ENCODE results near the gene MRPL44. TPM values are rescaled to one million over a fixed set of nuclear protein-coding genes. Genes with fewer than 3 reads are reported as not detected.

The MRPL44 gene
- total and polyA plus RNA-seq, 2 of the 8 experiments (the other 6 are each of a cell fraction or from before 2014, with no cell fraction given) = 32.0 to 53.2 TPM

DNA sequence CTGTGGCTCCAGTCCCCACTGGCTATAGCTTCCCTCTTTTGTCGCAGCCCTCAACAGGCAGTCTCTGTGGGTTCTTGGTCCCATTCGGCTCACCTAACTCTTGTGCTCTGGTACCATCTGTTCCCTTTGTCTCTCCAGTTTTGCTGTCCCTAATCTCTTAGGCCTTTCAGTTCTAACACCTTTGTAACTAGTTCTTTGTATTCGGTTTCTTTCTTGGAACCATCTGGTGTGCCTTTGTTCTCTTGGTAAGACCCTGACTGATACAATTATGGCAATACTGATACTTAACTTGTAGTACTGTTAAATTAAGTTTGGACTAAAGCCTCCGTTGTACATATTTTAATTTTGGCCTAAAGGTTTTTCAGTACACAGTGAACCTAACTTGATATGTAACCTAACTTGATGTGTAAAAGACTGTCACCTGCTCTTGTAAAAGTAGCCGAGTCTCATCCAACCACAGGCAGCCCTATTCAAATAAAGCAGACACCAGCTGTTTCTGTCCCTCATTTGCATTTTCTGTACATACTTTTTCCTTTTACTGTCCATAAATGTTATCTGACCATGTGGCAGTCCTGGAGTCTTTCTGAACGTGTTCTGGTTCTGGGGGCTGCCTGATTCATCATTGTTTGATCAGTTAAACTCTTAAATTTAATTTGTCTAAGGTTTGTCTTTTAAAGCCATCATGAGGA, 4.8 kb upstream of the MRPL44 start:
- FAIRE-seq = no peak
- CTCF ChIA-PET (ENCODE audit: partially characterized antibody) = interaction anchor here (1.6 kb wide), 1 partner anchor 18 kb away, joined by 3 read pairs; no protein-coding TSS in a partner anchor

More for the DNA sequence above, 4.8 kb upstream of the MRPL44 start:
- H2BK12ac ChIP-seq (ENCODE audit: low read depth, low read length) = no peak overlapping the region
- no peak overlapping the region for H3K18ac ChIP-seq (ENCODE audit: extremely low read depth, low read length)
- H3K23ac ChIP-seq (ENCODE audit: insufficient read length) = no peak overlapping the region
- H3K27me3 ChIP-seq (replicated peaks in 1 of 4; ENCODE audit: control insufficient read depth in 3 of 4, extremely low read depth in 1 of 4, insufficient read depth in 3 of 4, low read length in 3 of 4) = no peaks in the 10 kb centered on the region
- H2BK120ac ChIP-seq (replicated peaks; ENCODE audit: low read depth, low read length) = no peak overlapping the region
- no peaks in the 10 kb centered on the region for H3K79me1 ChIP-seq (ENCODE audit: low read depth, low read length)
- TF ChIP-seq TBP (IDR thresholded peaks at IDR 0.05; ENCODE audit: low read depth, low read length) (no peak), JUND (IDR thresholded peaks at IDR 0.05; ENCODE audit: low read length) (no peak), NRF1 (IDR thresholded peaks at IDR 0.05; ENCODE audit: low read depth, low read length) (no peak), RFX5 (IDR thresholded peaks at IDR 0.05; ENCODE audit: borderline replicate concordance, low read depth, low read length) (no peak), KDM5A (IDR thresholded peaks at IDR 0.05; ENCODE audit: low read length) (no peak), POU5F1 (IDR thresholded peaks at IDR 0.05; ENCODE audit: low read depth, low read length) (no peak), RBBP5 (IDR thresholded peaks at IDR 0.05; ENCODE audit: borderline replicate concordance, low read depth, low read length) (no peak), POLR2A (IDR thresholded peaks at IDR 0.05; ENCODE audit: control extremely low read depth in 1 of 2, low read depth in 2 of 2, low read length in 2 of 2) (no peak)
- no peak overlapping the region for H2AFZ ChIP-seq (ENCODE audit: low read length)
- H3K4me3 ChIP-seq (ENCODE audit: extremely low read depth in 1 of 4, insufficient read depth in 2 of 4, low read depth in 3 of 4, low read length in 4 of 4) = no peak overlapping the region
- H2AK5ac ChIP-seq (ENCODE audit: low read depth, low read length) = no peak overlapping the region
- no peak overlapping the region for H3K4me2 ChIP-seq (ENCODE audit: insufficient read depth in 1 of 2, low read depth in 2 of 2, low read length in 2 of 2)
- no peaks in the 10 kb centered on the region for H3K36me3 ChIP-seq (ENCODE audit: control insufficient read depth in 2 of 4, insufficient read depth in 4 of 4, low read length in 3 of 4)
- H3K9me3 ChIP-seq (ENCODE audit: insufficient read depth in 2 of 2, low read depth in 1 of 2, low read length in 1 of 2) = no peaks in the 10 kb centered on the region
- H2BK5ac ChIP-seq (ENCODE audit: low read depth, low read length) = no peak overlapping the region
- no peak overlapping the region for H4K8ac ChIP-seq (ENCODE audit: extremely low read depth, insufficient read depth, low read length)
- POLR2A ChIA-PET (ENCODE audit: partially characterized antibody) = no interaction called here
- DNase-seq (ENCODE audit: low read depth in 1 of 2, low spot score in 2 of 2) = no peak
- WGBS, 2 experiments (ENCODE audit: extremely low coverage in 1 of 2, insufficient coverage in 1 of 2, insufficient read length in 1 of 2, insufficient replicate concordance in 2 of 2, low coverage in 1 of 2, low lambda C conversion rate in 2 of 2, missing lambda C conversion rate in 1 of 2) = 82% methylated on average over 6 of the region's 6 CpGs; no CpG with 5 or more reads in 1 of the 2 experiments
- peaks cover 0 to 16% (median 10%) of the 10 kb centered on the region in 4 experiments; a peak in 5 of 7 replicates for H3K4me1 ChIP-seq (replicated peaks in 1 of 4; ENCODE audit: control insufficient read depth in 3 of 4, insufficient read depth in 4 of 4, low read length in 3 of 4)
- no peak overlapping the region for H3K56ac ChIP-seq (replicated peaks; ENCODE audit: insufficient read length, low read depth, low read length)
- H2BK15ac ChIP-seq (ENCODE audit: low read length) = no peak overlapping the region
- no peak overlapping the region for H3K27ac ChIP-seq (ENCODE audit: low read depth, low read length)
- no peak overlapping the region for H3K14ac ChIP-seq (ENCODE audit: insufficient read length)
- H4K5ac ChIP-seq (ENCODE audit: insufficient read length, low read depth, low read length) = no peak overlapping the region
- H4K20me1 ChIP-seq (replicated peaks in 1 of 2; ENCODE audit: control insufficient read depth in 1 of 2, insufficient read depth in 2 of 2, low read length in 2 of 2) = no peaks in the 10 kb centered on the region
- H2BK20ac ChIP-seq (ENCODE audit: low read length) = no peak overlapping the region
- H3K4ac ChIP-seq (replicated peaks; ENCODE audit: insufficient read length, low read depth, low read length) = no peak overlapping the region
- no peaks in the 10 kb centered on the region for H3K23me2 ChIP-seq (ENCODE audit: low read depth, low read length)
- H3K79me2 ChIP-seq (ENCODE audit: control insufficient read depth in 1 of 2, insufficient read depth in 2 of 2, low read length in 2 of 2) = peaks cover under 1 to 2% of the 10 kb centered on the region in 2 experiments; a peak in 3 of 4 replicates
- H4K91ac ChIP-seq (replicated peaks; ENCODE audit: insufficient read length, low read length) = no peak overlapping the region
- no peak overlapping the region for H3K9ac ChIP-seq (replicated peaks in 1 of 4; ENCODE audit: extremely low read depth in 1 of 4, low read depth in 3 of 4, low read length in 3 of 4)

Data from H1 (cell line).